Effector memory CD4-positive, alpha-beta T cell (primary cell): ENCODE measurements around the gene SAMHD1.

Experiments used
- DNase-seq, 3 donors: peaks; one replicate each; pipeline ENCODE4 v3.0.0-alpha.2; 2020
- H3K27ac ChIP-seq: 2 replicates; pipeline ENCODE4 v1.7.0; 2013; ENCODE audit warnings: mild to moderate bottlenecking, low read length, moderate library complexity; ENCODE audit not compliant: insufficient read depth, poor library complexity, severe bottlenecking
- H3K27me3 ChIP-seq: replicated peaks from 2 replicates; pipeline ENCODE4 v1.7.0; 2013; ENCODE audit warnings: mild to moderate bottlenecking, low read length; ENCODE audit not compliant: insufficient read depth, control insufficient read depth, poor library complexity, severe bottlenecking
- H3K36me3 ChIP-seq: 2 replicates; pipeline ENCODE4 v1.7.0; 2013; ENCODE audit warnings: mild to moderate bottlenecking, low read length, moderate library complexity; ENCODE audit not compliant: control insufficient read depth, insufficient read depth
- H3K4me1 ChIP-seq: 2 replicates; pipeline ENCODE4 v1.7.0; 2013; ENCODE audit warnings: low read length, mild to moderate bottlenecking; ENCODE audit not compliant: control insufficient read depth, insufficient read depth, poor library complexity, severe bottlenecking
- H3K4me3 ChIP-seq: 2 replicates; pipeline ENCODE4 v1.7.0; 2013; ENCODE audit warnings: low read length, low read depth, mild to moderate bottlenecking; ENCODE audit not compliant: insufficient read depth, poor library complexity, severe bottlenecking
- H3K9me3 ChIP-seq: 2 replicates; pipeline ENCODE4 v1.7.0; 2013; ENCODE audit warnings: mild to moderate bottlenecking, low read length, moderate library complexity; ENCODE audit not compliant: control insufficient read depth

The SAMHD1 gene

DNA sequence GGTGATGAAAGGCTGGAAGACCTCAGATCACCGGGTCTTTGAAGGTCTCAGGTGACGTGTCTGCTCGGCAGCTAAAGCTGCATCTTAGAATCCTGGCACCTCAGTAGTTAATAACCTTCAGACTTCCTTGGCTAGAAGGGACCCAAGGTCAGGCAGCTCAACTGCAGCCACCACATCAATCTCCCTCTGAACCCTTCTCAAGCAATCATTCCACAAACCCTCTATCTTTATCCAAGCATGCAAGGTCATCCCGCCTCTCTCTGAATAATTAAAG, 92.3 kb downstream of the SAMHD1 start:
- H3K27ac ChIP-seq = no peak overlapping the region
- H3K9me3 ChIP-seq = no peaks in the 10 kb centered on the region
- H3K4me1 ChIP-seq = peaks cover 7% of the 10 kb centered on the region
- H3K36me3 ChIP-seq = no peaks in the 10 kb centered on the region
- H3K27me3 ChIP-seq = no peaks in the 10 kb centered on the region
- no peak for DNase-seq
- no peak overlapping the region for H3K4me3 ChIP-seq

DNA sequence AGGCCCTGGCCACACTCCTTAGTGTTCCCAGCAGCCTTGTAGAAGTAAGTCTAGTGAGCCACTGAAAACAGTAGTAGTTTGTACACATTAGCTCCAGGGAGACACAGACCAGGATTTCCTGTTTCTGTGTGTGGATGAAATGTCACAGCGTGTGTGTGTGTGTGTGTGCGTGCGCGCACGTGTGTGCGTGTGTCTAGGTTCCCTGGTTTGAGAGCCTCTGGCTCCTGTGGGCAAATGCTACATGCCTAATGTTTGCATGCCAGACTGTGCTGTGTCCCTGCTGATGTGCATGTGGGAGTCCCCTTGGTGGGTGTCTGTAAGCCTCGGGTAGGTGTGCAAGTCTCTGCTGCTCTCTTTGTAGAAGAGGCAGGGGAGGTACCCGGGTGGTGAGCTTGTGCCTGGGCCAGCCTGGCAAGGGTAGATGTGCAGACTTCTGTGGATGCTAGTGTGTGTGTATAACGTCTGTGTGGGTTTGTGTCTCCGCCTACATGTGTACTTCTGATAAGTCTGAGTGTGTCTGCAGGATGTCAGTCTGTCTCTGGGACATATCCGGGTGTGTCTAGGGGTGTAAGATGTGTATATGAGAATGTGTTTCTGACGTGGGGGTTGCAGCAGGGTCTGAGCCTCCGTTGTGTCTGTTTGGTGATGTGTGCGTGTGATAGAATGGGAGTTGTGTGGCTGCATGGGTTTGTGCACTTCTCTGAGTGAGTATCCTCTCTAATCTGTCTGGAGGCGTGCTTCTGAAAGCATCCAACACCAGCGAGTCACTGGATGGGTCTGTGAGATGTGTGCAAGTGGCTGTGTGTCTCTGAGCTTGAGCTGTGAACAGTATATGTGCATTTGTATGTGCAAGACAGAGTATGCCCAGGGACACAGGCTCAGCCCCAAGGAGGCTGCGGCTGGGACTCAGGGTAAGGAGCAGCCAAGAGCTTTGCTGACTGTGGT, 94.5 kb downstream of the SAMHD1 start:
- no peak for DNase-seq
- H3K27me3 ChIP-seq = no peaks in the 10 kb centered on the region
- peaks cover 7% of the 10 kb centered on the region for H3K4me1 ChIP-seq
- no peak overlapping the region for H3K27ac ChIP-seq
- no peak overlapping the region for H3K4me3 ChIP-seq
- H3K9me3 ChIP-seq = no peaks in the 10 kb centered on the region
- H3K36me3 ChIP-seq = no peaks in the 10 kb centered on the region

DNA sequence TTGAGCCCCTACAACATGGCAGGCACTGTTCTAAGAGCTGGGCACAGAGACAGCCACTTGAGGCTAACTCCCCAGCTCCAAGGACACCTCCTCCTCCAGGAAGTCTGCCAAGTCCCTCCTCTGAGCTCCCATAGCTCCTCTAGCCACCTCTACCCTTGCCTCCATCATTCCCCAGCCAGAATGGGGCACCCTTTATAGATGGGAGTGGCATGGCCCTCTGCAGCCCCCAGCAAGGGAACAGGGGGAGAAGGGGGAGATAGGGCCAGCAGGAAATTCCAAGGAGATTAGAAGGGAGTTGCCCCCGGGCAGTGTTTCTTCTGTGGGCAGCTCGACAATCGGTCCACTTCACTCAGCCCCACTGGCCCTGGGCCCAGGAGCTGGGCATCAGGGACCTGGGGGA, 95.3 kb downstream of the SAMHD1 start:
- DNase-seq = no peak
- Histone ChIP-seq H3K4me3 (no peak overlapping the region), H3K27me3 (no peaks in the 10 kb centered on the region), H3K4me1 (peaks cover 7% of the 10 kb centered on the region), H3K27ac (no peak overlapping the region), H3K9me3 (no peaks in the 10 kb centered on the region), H3K36me3 (no peaks in the 10 kb centered on the region)

DNA sequence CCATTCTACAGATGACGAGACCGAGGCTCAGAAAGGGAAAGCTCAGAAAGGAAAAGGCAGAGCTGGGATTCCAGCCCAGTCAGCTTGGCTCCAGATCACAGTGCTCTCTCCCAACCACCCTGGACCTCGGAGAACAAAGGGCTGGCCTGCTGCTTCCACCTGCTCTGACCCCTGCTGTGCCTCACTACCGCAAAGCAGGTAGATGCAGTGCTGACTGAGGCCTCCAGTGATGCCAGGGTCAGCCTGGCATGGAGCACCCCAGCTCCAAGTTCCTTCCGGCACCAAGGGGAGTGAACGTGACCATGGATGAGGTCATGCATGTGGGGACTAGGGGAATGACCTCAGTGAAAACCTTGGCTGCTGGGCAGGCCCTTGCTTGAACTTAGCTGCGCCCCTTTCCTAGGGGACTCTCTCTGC, 96.3 kb downstream of the SAMHD1 start:
- peaks cover 7% of the 10 kb centered on the region for H3K4me1 ChIP-seq
- DNase-seq = no peak
- H3K27me3 ChIP-seq = no peaks in the 10 kb centered on the region
- H3K4me3 ChIP-seq = no peak overlapping the region
- no peak overlapping the region for H3K27ac ChIP-seq
- no peaks in the 10 kb centered on the region for H3K36me3 ChIP-seq
- no peaks in the 10 kb centered on the region for H3K9me3 ChIP-seq

DNA sequence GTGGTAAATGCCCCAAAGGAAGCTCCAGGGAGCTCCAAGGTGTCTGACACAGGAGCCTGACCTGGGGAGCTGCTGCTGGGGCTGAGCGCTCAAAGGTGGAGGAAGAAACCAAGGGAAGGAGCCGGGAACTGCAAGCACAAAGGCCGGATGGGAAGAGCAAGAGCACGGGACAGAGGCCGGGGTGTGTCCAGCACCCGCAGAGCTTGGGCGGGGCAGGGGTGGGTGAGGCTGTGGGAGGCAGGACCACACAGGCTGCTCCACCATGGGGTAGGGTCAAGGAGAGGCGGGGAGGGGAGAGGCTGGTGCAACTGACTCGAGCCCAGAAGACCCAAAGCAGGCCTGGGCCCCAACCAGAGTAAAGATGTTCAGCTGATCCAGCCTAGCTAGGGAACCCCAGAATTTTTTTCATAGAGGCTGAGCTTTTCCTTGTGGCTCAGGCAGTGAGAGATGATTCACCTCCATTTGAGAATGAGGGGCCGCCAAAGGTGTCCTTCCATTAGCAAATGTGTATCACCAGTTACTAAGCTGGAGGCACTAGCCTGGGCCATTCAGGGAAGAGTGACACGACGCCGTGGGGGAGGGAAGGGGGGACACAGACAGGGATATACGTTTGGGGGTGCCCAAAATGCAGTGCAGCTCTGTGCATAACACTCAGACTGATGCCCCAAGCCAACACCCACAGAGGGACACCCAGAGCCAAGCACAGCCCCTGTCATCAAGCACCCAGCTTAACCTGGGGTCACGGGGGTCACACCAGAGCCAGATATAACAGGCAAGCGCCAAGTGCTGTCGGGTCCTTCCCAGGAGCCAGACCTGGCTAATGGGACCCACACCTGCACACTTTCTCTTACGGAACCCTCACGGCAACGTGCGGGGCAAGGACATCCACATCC, 96.9 kb downstream of the SAMHD1 start:
- Histone ChIP-seq H3K36me3 (no peaks in the 10 kb centered on the region), H3K27ac (no peak overlapping the region), H3K27me3 (no peaks in the 10 kb centered on the region), H3K9me3 (no peaks in the 10 kb centered on the region), H3K4me3 (no peak overlapping the region), H3K4me1 (peaks cover 7% of the 10 kb centered on the region)
- DNase-seq = no peak

DNA sequence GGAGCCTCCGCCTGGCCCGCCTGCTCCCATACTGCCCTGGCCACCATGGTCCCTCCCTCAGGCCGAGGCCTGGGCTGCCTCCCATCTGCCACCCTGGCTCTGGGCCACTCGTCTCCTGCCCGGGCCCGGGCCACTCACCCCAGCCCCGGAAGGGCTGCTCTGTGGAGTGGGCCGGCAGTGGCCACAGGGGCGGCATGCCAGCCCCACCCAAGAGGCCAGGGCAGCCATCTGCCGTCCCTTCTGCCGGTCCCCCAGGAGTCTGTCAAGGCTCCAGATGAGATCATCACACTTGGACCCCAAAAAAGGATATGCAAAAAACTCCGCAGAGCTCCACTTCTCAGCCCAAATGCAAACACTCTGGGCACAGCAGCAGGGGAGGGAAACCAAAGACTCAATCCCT, 99.3 kb downstream of the SAMHD1 start:
- no peak overlapping the region for H3K27ac ChIP-seq
- no peaks in the 10 kb centered on the region for H3K36me3 ChIP-seq
- no peak overlapping the region for H3K4me3 ChIP-seq
- no peaks in the 10 kb centered on the region for H3K9me3 ChIP-seq
- no peaks in the 10 kb centered on the region for H3K27me3 ChIP-seq
- no peak for DNase-seq
- peaks cover 7% of the 10 kb centered on the region for H3K4me1 ChIP-seq

DNA sequence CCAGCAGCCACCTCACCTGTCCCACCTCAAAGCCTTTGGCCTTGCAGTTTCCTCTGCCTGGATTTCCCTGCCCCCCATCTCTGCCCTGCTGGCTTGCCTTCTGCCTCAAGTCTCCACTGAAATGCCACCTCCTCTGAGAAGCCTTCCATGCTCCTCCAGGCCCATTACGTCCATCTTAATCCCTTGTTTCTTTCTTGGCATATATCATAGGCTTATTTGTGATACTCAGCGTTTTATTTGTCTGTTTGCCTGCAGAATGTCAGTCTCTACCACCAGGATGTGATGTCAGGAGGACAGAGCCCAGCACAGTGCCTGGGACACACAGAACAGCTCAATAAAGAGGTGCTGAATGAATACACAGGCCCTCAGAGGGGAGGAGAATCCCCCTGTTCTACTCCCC, 100.0 kb downstream of the SAMHD1 start:
- peaks cover 6% of the 10 kb centered on the region for H3K4me1 ChIP-seq
- no peak overlapping the region for H3K27ac ChIP-seq

DNA sequence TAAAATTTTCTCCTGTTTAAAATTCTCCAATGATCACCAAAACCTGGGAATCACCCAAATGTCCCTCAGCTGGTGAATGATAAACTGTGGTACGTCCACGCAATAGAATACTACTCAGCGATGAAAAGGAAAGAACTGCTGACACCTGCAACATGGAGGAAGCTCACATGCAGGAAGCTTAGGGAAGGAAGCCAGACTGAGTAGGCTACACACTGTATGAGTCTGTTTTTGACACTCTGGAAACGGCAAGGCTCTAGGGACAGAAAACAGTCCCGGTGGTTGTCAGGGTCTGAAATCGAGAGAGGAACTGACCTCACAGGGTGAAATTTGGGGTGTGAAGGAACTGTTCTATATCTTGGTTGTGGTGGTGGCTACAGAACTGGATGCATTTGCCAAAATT, 100.7 kb downstream of the SAMHD1 start:
- Histone ChIP-seq H3K27ac (no peak overlapping the region), H3K9me3 (no peaks in the 10 kb centered on the region), H3K36me3 (no peaks in the 10 kb centered on the region), H3K4me3 (no peak overlapping the region), H3K27me3 (no peaks in the 10 kb centered on the region), H3K4me1 (no peaks in the 10 kb centered on the region)
- no peak for DNase-seq

More for the DNA sequence above, 100.0 kb downstream of the SAMHD1 start:
- no peak for DNase-seq
- no peaks in the 10 kb centered on the region for H3K27me3 ChIP-seq
- no peaks in the 10 kb centered on the region for H3K9me3 ChIP-seq
- H3K4me3 ChIP-seq = no peak overlapping the region
- H3K36me3 ChIP-seq = no peaks in the 10 kb centered on the region

DNA sequence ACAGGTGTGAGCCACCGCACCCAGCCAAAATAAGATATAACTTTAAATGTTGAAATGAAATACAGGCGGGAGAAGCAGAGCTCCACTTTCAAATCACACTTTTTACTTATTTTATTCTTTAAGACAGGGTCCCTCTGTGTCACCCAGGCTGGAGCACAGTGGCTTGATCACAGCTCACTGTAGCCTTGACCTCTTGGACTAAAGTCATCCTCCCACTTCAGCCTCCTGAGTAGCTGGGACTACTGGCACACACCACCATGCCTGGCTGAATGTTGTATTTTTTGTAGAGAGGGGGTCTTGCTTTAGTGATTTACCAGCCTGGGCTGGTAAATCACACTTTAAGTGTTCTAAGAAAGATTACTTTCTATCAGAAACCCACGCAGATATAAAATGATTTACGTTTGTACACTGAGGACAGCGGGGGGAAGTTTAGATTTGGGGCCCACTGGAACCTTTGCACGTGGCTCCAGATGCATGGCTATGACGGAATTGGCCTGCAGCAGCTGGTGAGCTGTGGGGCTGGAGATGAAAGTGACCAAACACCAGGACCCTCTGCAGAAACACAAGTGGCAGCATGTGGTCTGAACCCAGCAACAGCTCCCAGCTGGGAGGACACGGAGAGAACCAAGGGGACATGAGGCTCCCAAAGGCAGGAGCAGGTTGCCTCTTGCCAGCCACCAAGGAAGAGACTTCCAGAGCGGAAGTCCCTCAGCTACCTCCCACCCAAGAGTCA, 102.0 kb downstream of the SAMHD1 start:
- no peak overlapping the region for H3K27ac ChIP-seq
- DNase-seq = no peak
- no peaks in the 10 kb centered on the region for H3K9me3 ChIP-seq
- no peaks in the 10 kb centered on the region for H3K36me3 ChIP-seq
- no peaks in the 10 kb centered on the region for H3K27me3 ChIP-seq
- no peak overlapping the region for H3K4me3 ChIP-seq
- H3K4me1 ChIP-seq = no peaks in the 10 kb centered on the region
